ENCODE data around the gene PHKB. TPM values are rescaled to one million over a fixed set of nuclear protein-coding genes. Genes with fewer than 3 reads are reported as not detected.

Gene PHKB
- total and polyA plus RNA-seq, 2 of the 8 experiments (the other 6 are each of a cell fraction or from before 2014, with no cell fraction given) = 18.6 to 38.3 TPM

DNA sequence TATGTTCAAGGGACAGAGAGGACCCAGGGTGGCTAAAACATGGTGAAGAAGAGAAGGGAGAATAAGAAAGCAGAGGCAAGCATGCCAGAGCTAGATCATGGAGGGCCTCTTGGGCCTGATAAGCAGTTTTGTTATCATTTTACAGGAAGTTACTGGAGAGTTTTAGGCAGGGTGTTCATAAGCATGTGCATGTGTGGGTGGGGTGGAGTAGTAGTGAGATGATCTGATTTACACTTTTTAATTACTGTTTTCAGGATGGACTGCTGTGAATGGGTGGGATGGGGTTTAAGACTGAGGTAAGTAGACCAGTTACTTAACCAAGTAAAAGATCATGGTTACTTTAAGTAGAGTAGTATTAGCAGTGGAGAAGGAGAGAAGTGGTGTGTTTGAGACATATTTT is 173.6 kb downstream of the PHKB start:
- Histone ChIP-seq H3K9ac (replicated peaks in 1 of 4; ENCODE audit: extremely low read depth in 1 of 4, low read depth in 3 of 4, low read length in 3 of 4) (no peak overlapping the region), H2BK15ac (ENCODE audit: low read length) (no peak overlapping the region), H3K4ac (replicated peaks; ENCODE audit: insufficient read length, low read depth, low read length) (no peak overlapping the region), H3K56ac (replicated peaks; ENCODE audit: insufficient read length, low read depth, low read length) (no peak overlapping the region), H3K27me3 (replicated peaks in 1 of 4; ENCODE audit: control insufficient read depth in 3 of 4, extremely low read depth in 1 of 4, insufficient read depth in 3 of 4, low read length in 3 of 4) (no peaks in the 10 kb centered on the region), H4K5ac (ENCODE audit: insufficient read length, low read depth, low read length) (no peak overlapping the region), H3K18ac (ENCODE audit: extremely low read depth, low read length) (no peak overlapping the region), H2AK5ac (ENCODE audit: low read depth, low read length) (no peak overlapping the region), H3K4me1 (replicated peaks in 1 of 4; ENCODE audit: control insufficient read depth in 3 of 4, insufficient read depth in 4 of 4, low read length in 3 of 4) (no peaks in the 10 kb centered on the region), H3K27ac (ENCODE audit: low read depth, low read length) (no peak overlapping the region), H3K23me2 (ENCODE audit: low read depth, low read length) (no peaks in the 10 kb centered on the region; the same call in 1 of the 2 replicates), H2AFZ (ENCODE audit: low read length) (no peak overlapping the region), H3K14ac (ENCODE audit: insufficient read length) (no peak overlapping the region), H3K36me3 (ENCODE audit: control insufficient read depth in 2 of 4, insufficient read depth in 4 of 4, low read length in 3 of 4) (no peaks in the 10 kb centered on the region), H3K23ac (ENCODE audit: insufficient read length) (no peak overlapping the region), H3K9me3 (ENCODE audit: insufficient read depth in 2 of 2, low read depth in 1 of 2, low read length in 1 of 2) (no peaks in the 10 kb centered on the region), H4K91ac (replicated peaks; ENCODE audit: insufficient read length, low read length) (no peak overlapping the region), H3K79me1 (ENCODE audit: low read depth, low read length) (no peaks in the 10 kb centered on the region), H2BK120ac (replicated peaks; ENCODE audit: low read depth, low read length) (no peak overlapping the region), H3K4me3 (ENCODE audit: extremely low read depth in 1 of 4, insufficient read depth in 2 of 4, low read depth in 3 of 4, low read length in 4 of 4) (no peak overlapping the region), H2BK12ac (ENCODE audit: low read depth, low read length) (no peak overlapping the region), H3K4me2 (ENCODE audit: insufficient read depth in 1 of 2, low read depth in 2 of 2, low read length in 2 of 2) (no peak overlapping the region), H2BK5ac (ENCODE audit: low read depth, low read length) (no peak overlapping the region), H4K8ac (ENCODE audit: extremely low read depth, insufficient read depth, low read length) (no peak overlapping the region), H4K20me1 (replicated peaks in 1 of 2; ENCODE audit: control insufficient read depth in 1 of 2, insufficient read depth in 2 of 2, low read length in 2 of 2) (peaks cover 0 to 2% of the 10 kb centered on the region in 2 experiments), H2BK20ac (ENCODE audit: low read length) (no peak overlapping the region), H3K79me2 (ENCODE audit: control insufficient read depth in 1 of 2, insufficient read depth in 2 of 2, low read length in 2 of 2) (no peaks in the 10 kb centered on the region)
- DNase-seq (ENCODE audit: low read depth in 1 of 2, low spot score in 2 of 2) (no peak), FAIRE-seq (no peak)
- TF ChIP-seq FOSL1 (IDR thresholded peaks at IDR 0.05; ENCODE audit: insufficient read depth, low read depth, low read length) = no peak
- CTCF ChIA-PET (ENCODE audit: partially characterized antibody) = interaction anchor here (1.0 kb wide), 1 partner anchor 530 kb away, joined by 3 read pairs; no protein-coding TSS in a partner anchor
- POLR2A ChIA-PET (ENCODE audit: partially characterized antibody) = no interaction called here

Measured in H1 (cell line).